Prostate gland (tissue), 2 donors: Measurements from ENCODE around the gene DIS3L2. TPM values are rescaled to one million over a fixed set of nuclear protein-coding genes. Genes with fewer than 3 reads are reported as not detected.

Experiments used
- DNase-seq: peaks from one replicate; pipeline ENCODE4 v3.0.0-alpha.2; 2019; ENCODE audit warnings: low spot score
- H3K27ac ChIP-seq, 2 donors: fragments of 200-600 bp; sonication (generic); 2 replicates each; pipeline ENCODE4 v1.5.1; 2017 to 2019
- H3K27me3 ChIP-seq: fragments of 200-600 bp; sonication (generic); replicated peaks from 2 replicates; pipeline ENCODE4 v1.5.1; 2019; ENCODE audit not compliant: insufficient read depth
- H3K36me3 ChIP-seq, 2 donors: fragments of 200-600 bp; sonication (generic); 1 replicate in 1 of 2; 2 replicates in 1 of 2; pipeline versions ENCODE4 v1.5.1 to v1.8.1; 2017 to 2019
- H3K4me1 ChIP-seq: fragments of 200-600 bp; sonication (generic); replicated peaks from 2 replicates; pipeline ENCODE4 v1.5.1; 2019
- H3K4me3 ChIP-seq, 2 donors: fragments of 200-600 bp; sonication (generic); 2 replicates each; pipeline ENCODE4 v1.5.1; 2017 to 2019
- H3K9me3 ChIP-seq: fragments of 200-600 bp; sonication (generic); 2 replicates; pipeline ENCODE4 v1.5.1; 2017
- POLR2A ChIP-seq: fragments of 450-650 bp; IDR thresholded peaks from one replicate; pipeline ENCODE4 v1.6.1; 2016; ENCODE audit warnings: antibody characterized with exemption, mild to moderate bottlenecking
- POLR2AphosphoS5 ChIP-seq: sonication (generic); formaldehyde crosslinking; IDR thresholded peaks from one replicate; pipeline ENCODE4 v1.6.1; 2017; ENCODE audit warnings: antibody characterized with exemption
- WGBS: methylation state at CpG from one replicate; pipeline ENCODE4 v1.1.5; 2018; 5-methylcytosine and 5-hydroxymethylcytosine counted together
- intact Hi-C: fragments of 100-400 bp; cut with DNase I; formaldehyde crosslinking; loops from one replicate; pipeline ENCODE4 v1.14.2; 2022
- total RNA-seq, 2 donors: library from RNA; depleted of rRNA; stranded (reverse); fragments of >200 nt; gene quantifications; one replicate each; pipeline ENCODE4 v1.1.0, GENCODE V29; 2016
- TF ChIP-seq, protein P1 (sequence below), 4 experiments: fragments of 200-600 bp in 2 of 4; fragments of 450-650 bp in 2 of 4; sonication (generic) in 2 of 4; IDR thresholded peaks; 1 replicate in 3 of 4; 2 replicates in 1 of 4; pipeline ENCODE4 v1.5.1; 2016 to 2019; ENCODE audit warnings: antibody characterized with exemption in 4 of 4, mild to moderate bottlenecking in 2 of 4, moderate library complexity in 2 of 4

The DIS3L2 gene
- total RNA-seq, 2 donors from 2014 or later = 30.1 to 71.3 TPM

DNA sequence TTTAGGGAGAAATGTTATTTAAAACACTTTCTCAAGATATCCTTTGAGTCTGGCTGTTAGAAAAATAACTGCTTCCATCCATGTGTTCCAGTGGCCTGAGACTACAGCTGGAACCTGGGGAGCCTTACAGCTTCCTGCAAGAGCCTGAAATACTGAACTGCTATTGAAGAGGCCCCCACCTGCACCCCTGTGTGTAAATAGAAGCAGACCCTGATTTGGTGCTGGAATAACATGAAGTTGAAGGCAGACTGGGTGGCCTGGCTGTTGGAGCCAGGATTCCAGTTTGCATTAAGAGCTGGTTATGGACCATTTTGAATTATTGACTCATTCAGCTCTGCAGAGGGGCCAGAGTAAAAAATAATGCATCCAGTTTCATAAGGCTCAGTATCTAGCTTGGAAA lies 61.9 kb downstream of the DIS3L2 start:
- TF ChIP-seq, protein P1, sequence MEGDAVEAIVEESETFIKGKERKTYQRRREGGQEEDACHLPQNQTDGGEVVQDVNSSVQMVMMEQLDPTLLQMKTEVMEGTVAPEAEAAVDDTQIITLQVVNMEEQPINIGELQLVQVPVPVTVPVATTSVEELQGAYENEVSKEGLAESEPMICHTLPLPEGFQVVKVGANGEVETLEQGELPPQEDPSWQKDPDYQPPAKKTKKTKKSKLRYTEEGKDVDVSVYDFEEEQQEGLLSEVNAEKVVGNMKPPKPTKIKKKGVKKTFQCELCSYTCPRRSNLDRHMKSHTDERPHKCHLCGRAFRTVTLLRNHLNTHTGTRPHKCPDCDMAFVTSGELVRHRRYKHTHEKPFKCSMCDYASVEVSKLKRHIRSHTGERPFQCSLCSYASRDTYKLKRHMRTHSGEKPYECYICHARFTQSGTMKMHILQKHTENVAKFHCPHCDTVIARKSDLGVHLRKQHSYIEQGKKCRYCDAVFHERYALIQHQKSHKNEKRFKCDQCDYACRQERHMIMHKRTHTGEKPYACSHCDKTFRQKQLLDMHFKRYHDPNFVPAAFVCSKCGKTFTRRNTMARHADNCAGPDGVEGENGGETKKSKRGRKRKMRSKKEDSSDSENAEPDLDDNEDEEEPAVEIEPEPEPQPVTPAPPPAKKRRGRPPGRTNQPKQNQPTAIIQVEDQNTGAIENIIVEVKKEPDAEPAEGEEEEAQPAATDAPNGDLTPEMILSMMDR (IDR thresholded peaks at IDR 0.05) = no peak
- TF ChIP-seq POLR2AphosphoS5 = no peak
- no peak for TF ChIP-seq POLR2A
- H3K36me3 ChIP-seq = no peaks in the 10 kb centered on the region
- intact Hi-C loops = no loop called here
- no peaks in the 10 kb centered on the region for H3K4me1 ChIP-seq
- H3K27ac ChIP-seq = no peak overlapping the region
- H3K27me3 ChIP-seq = no peaks in the 10 kb centered on the region
- no peaks in the 10 kb centered on the region for H3K9me3 ChIP-seq
- no peak overlapping the region for H3K4me3 ChIP-seq
- no peak for DNase-seq

DNA sequence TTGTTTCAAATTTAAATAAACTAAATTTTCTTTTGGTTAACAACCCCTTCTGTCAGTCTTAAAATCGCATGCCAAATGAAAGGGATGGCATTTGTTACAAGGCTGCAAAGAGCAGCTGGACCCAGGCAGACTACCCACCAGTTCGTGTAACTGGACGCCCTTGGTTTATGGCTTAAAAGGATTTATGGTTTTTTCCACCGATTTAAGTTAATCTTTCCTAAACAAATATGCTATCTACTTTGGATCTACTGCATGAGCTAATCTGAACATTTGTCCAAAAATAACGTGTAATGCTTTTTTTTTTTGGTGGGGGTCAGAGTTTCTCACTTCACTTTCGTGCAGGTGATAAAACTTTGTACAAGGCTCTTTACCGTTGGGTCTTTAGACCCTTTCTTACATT lies 62.9 kb downstream of the DIS3L2 start:
- WGBS = 67% methylated on average over 7 of the region's 7 CpGs
- H3K36me3 ChIP-seq = no peaks in the 10 kb centered on the region
- H3K27ac ChIP-seq = no peak overlapping the region

DNA sequence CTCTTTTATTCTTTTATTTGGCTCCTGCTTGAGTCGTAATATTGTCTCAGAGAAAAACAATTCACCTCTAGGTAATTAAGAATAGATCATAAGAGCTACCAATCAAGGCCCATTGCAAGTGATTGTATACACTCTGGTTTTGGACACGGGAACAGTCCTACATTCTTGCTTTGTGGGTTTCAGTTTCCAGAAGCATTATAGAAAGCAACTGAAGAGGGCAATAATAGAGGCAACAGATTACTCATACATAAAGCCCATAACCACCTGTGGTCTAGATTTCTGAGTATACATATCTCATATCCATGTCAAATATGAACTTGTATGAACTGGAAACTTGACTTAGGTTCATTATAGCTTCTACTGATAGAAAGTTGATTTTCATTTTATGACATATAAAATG lies 65.4 kb downstream of the DIS3L2 start:
- intact Hi-C loops = no loop called here
- TF ChIP-seq POLR2AphosphoS5 (no peak), POLR2A (no peak)
- TF ChIP-seq, protein P1 (IDR thresholded peaks at IDR 0.05) = no peak
- H3K27me3 ChIP-seq = no peaks in the 10 kb centered on the region
- no peak overlapping the region for H3K27ac ChIP-seq
- H3K4me3 ChIP-seq = no peak overlapping the region
- WGBS = 98% methylated on average over 2 of the region's 2 CpGs
- no peaks in the 10 kb centered on the region for H3K9me3 ChIP-seq
- H3K4me1 ChIP-seq = no peaks in the 10 kb centered on the region
- DNase-seq = no peak
- H3K36me3 ChIP-seq = no peaks in the 10 kb centered on the region

More for the DNA sequence above, 62.9 kb downstream of the DIS3L2 start:
- no peaks in the 10 kb centered on the region for H3K27me3 ChIP-seq
- no peak overlapping the region for H3K4me3 ChIP-seq
- TF ChIP-seq POLR2AphosphoS5 = no peak
- TF ChIP-seq, protein P1 (IDR thresholded peaks at IDR 0.05) = no peak
- TF ChIP-seq POLR2A = no peak
- no peak for DNase-seq
- H3K9me3 ChIP-seq = no peaks in the 10 kb centered on the region
- no peaks in the 10 kb centered on the region for H3K4me1 ChIP-seq
- intact Hi-C loops = no loop called here

- TF ChIP-seq, protein P1 (IDR thresholded peaks at IDR 0.05) = no peak
- TF ChIP-seq POLR2A = no peak
- TF ChIP-seq POLR2AphosphoS5 = no peak
- Histone ChIP-seq H3K9me3 (no peaks in the 10 kb centered on the region), H3K4me3 (no peak overlapping the region), H3K36me3 (no peaks in the 10 kb centered on the region), H3K27me3 (no peaks in the 10 kb centered on the region), H3K27ac (no peak overlapping the region), H3K4me1 (no peaks in the 10 kb centered on the region)
- intact Hi-C loops = no loop called here
- DNase-seq = no peak
Measured at GRCh38 chr2:232027530-232027929, 66.0 kb downstream of the DIS3L2 start.

GRCh38 chr2:232028071-232028470 lies 66.6 kb downstream of the DIS3L2 start:
- no peak overlapping the region for H3K4me3 ChIP-seq
- no peaks in the 10 kb centered on the region for H3K4me1 ChIP-seq
- H3K36me3 ChIP-seq = no peaks in the 10 kb centered on the region
- DNase-seq = no peak
- intact Hi-C loops = no loop called here
- H3K27me3 ChIP-seq = no peaks in the 10 kb centered on the region
- TF ChIP-seq, protein P1 (IDR thresholded peaks at IDR 0.05) = no peak
- TF ChIP-seq POLR2A = no peak
- TF ChIP-seq POLR2AphosphoS5 = no peak
- H3K27ac ChIP-seq = no peak overlapping the region
- 81% methylated on average over 2 of the region's 2 CpGs for WGBS
- H3K9me3 ChIP-seq = no peaks in the 10 kb centered on the region
